ENCODE results near the gene DHODH.
"Not testable (repeated sequence)": the region's sequence is repeated elsewhere in the genome, so short reads cannot be mapped to it uniquely, and the experiment has no call there.

DHODH gene

GRCh38 chr16:72057313-72057712, 48.8 kb downstream of the DHODH start:
- DNase-seq: not testable (repeated sequence)

- DNase-seq: not testable (repeated sequence)
Observed at GRCh38 chr16:72059060-72059459, 50.5 kb downstream of the DHODH start.

- DNase-seq: no peak
Observed at GRCh38 chr16:72060405-72060804, 51.9 kb downstream of the DHODH start.

- DNase-seq: no peak
Observed at GRCh38 chr16:72061564-72061963, 53.0 kb downstream of the DHODH start.

GRCh38 chr16:72064361-72064894, 55.9 kb downstream of the DHODH start:
- DNase-seq: no peak

GRCh38 chr16:72066747-72067146, 58.2 kb downstream of the DHODH start:
- peak in 1 of 2 donors; percentile 27 for DNase-seq

GRCh38 chr16:72068930-72069329, 60.4 kb downstream of the DHODH start:
- no peak for DNase-seq

- no peak for DNase-seq
Observed at GRCh38 chr16:72072514-72073342, 64.2 kb downstream of the DHODH start.

- DNase-seq: no peak
Observed at GRCh38 chr16:72073560-72074230, 65.2 kb downstream of the DHODH start.

- not testable (repeated sequence) for DNase-seq
Observed at GRCh38 chr16:72075067-72075466, 66.5 kb downstream of the DHODH start.

All from bone marrow (tissue), 2 donors.